H9 (cell line): Measurements from ENCODE around the gene BROX. TPM values are rescaled to one million over a fixed set of nuclear protein-coding genes. Genes with fewer than 3 reads are reported as not detected.

ENCODE experiments used
- DNase-seq: peaks from one replicate; pipeline ENCODE4 v3.0.0-alpha.2; 2017
- H2AFZ ChIP-seq: one replicate; pipeline ENCODE4 v1.6.1; 2013; ENCODE audit warnings: mild to moderate bottlenecking, low read length, control low read depth, moderate library complexity
- H2AK5ac ChIP-seq: 2 replicates; pipeline ENCODE4 v1.6.1; 2013; ENCODE audit warnings: low read length, control low read depth, mixed read lengths; ENCODE audit not compliant: insufficient read length
- H2BK120ac ChIP-seq: one replicate; pipeline ENCODE4 v1.6.1; 2013; ENCODE audit warnings: low read depth, mild to moderate bottlenecking, low read length, control low read depth, inconsistent platforms; ENCODE audit not compliant: poor library complexity, severe bottlenecking
- H2BK12ac ChIP-seq: 2 replicates; pipeline ENCODE4 v1.6.1; 2013; ENCODE audit warnings: low read length, control low read depth, mixed read lengths, low read depth; ENCODE audit not compliant: insufficient read length
- H2BK15ac ChIP-seq: 2 replicates; pipeline ENCODE4 v1.6.1; 2013; ENCODE audit warnings: low read depth, low read length, control low read depth
- H2BK20ac ChIP-seq: one replicate; pipeline ENCODE4 v1.6.1; 2013; ENCODE audit warnings: low read depth, mild to moderate bottlenecking, low read length, control low read depth, inconsistent platforms; ENCODE audit not compliant: poor library complexity, severe bottlenecking
- H2BK5ac ChIP-seq: 2 replicates; pipeline ENCODE4 v1.6.1; 2013; ENCODE audit warnings: low read length, control low read depth, mixed read lengths; ENCODE audit not compliant: insufficient read length
- H3K14ac ChIP-seq: 2 replicates; pipeline ENCODE4 v1.6.1; 2013; ENCODE audit warnings: low read length, control low read depth; ENCODE audit not compliant: insufficient read depth
- H3K18ac ChIP-seq: 2 replicates; pipeline ENCODE4 v1.6.1; 2013; ENCODE audit warnings: low read depth, mild to moderate bottlenecking, mixed read lengths, low read length, control low read depth; ENCODE audit not compliant: insufficient read length
- H3K23ac ChIP-seq: 2 replicates; pipeline ENCODE4 v1.6.1; 2013; ENCODE audit warnings: low read length, control low read depth, mixed read lengths, low read depth; ENCODE audit not compliant: insufficient read length
- H3K23me2 ChIP-seq: 2 replicates; pipeline ENCODE4 v1.6.1; 2013; ENCODE audit warnings: low read depth, mild to moderate bottlenecking, mixed read lengths, low read length, control low read depth; ENCODE audit not compliant: insufficient read length, poor library complexity, severe bottlenecking
- H3K27ac ChIP-seq: 2 replicates; pipeline ENCODE4 v1.5.1; 2013; ENCODE audit warnings: low read length, control low read depth, mixed read lengths, low read depth; ENCODE audit not compliant: insufficient read length
- H3K27me3 ChIP-seq: 2 replicates; pipeline ENCODE4 v1.6.1; 2013; ENCODE audit warnings: low read length, control low read depth, inconsistent platforms; ENCODE audit not compliant: insufficient read depth
- H3K4ac ChIP-seq: 2 replicates; pipeline ENCODE4 v1.6.1; 2013; ENCODE audit warnings: low read depth, mild to moderate bottlenecking, control low read depth, inconsistent platforms, low read length, moderate library complexity
- H3K4me1 ChIP-seq: 2 replicates; pipeline ENCODE4 v1.6.1; 2013; ENCODE audit warnings: low read length, control low read depth, inconsistent platforms; ENCODE audit not compliant: insufficient read depth
- H3K4me2 ChIP-seq: 2 replicates; pipeline ENCODE4 v1.6.1; 2013; ENCODE audit warnings: low read length, control low read depth, mixed read lengths; ENCODE audit not compliant: insufficient read length, insufficient read depth
- H3K56ac ChIP-seq: 2 replicates; pipeline ENCODE4 v1.6.1; 2013; ENCODE audit warnings: low read depth, mild to moderate bottlenecking, mixed read lengths, low read length, control low read depth; ENCODE audit not compliant: insufficient read length
- H3K79me1 ChIP-seq: 2 replicates; pipeline ENCODE4 v1.6.1; 2013; ENCODE audit warnings: low read depth, mild to moderate bottlenecking, moderate library complexity, low read length, control low read depth, inconsistent platforms; ENCODE audit not compliant: insufficient read depth, poor library complexity, severe bottlenecking
- H3K79me2 ChIP-seq: 2 replicates; pipeline ENCODE4 v1.6.1; 2013; ENCODE audit warnings: low read length, control low read depth, inconsistent platforms; ENCODE audit not compliant: insufficient read depth
- H3K9ac ChIP-seq: 2 replicates; pipeline ENCODE4 v1.6.1; 2013; ENCODE audit warnings: low read length, control low read depth, mixed read lengths; ENCODE audit not compliant: insufficient read length; ENCODE audit errors: extremely low read depth
- H3K9me3 ChIP-seq: one replicate; pipeline ENCODE4 v1.6.1; 2013; ENCODE audit warnings: low read depth, low read length, inconsistent platforms; ENCODE audit not compliant: control insufficient read depth
- H3T11ph ChIP-seq: one replicate; pipeline ENCODE4 v1.6.1; 2013; ENCODE audit warnings: mild to moderate bottlenecking, low read length, control low read depth, inconsistent platforms
- H4K20me1 ChIP-seq: one replicate; pipeline ENCODE4 v1.6.1; 2013; ENCODE audit not compliant: control insufficient read depth, insufficient read length, insufficient read depth
- H4K5ac ChIP-seq: 2 replicates; pipeline ENCODE4 v1.6.1; 2013; ENCODE audit warnings: low read depth, mild to moderate bottlenecking, mixed read lengths, low read length, control low read depth; ENCODE audit not compliant: insufficient read length
- H4K8ac ChIP-seq: replicated peaks from 2 replicates; pipeline ENCODE4 v1.6.1; 2013; ENCODE audit warnings: low read length, control low read depth, mixed read lengths, low read depth; ENCODE audit not compliant: insufficient read length
- H4K91ac ChIP-seq: 2 replicates; pipeline ENCODE4 v1.6.1; 2013; ENCODE audit warnings: low read depth, mild to moderate bottlenecking, moderate library complexity, mixed read lengths, low read length, control low read depth; ENCODE audit not compliant: insufficient read length
- H3K27ac Mint-ChIP-seq, 3 experiments: 2 replicates in 2 of 3; 3 replicates in 1 of 3; pipeline ENCODE4 v1.8.0; 2020 to 2021; ENCODE audit warnings: mixed read lengths in 3 of 3, mild to moderate bottlenecking in 1 of 3, moderate library complexity in 1 of 3
- H3K27me3 Mint-ChIP-seq: 2 replicates; pipeline ENCODE4 v1.8.0; 2021; ENCODE audit warnings: low read depth, mild to moderate bottlenecking, moderate library complexity, mixed read lengths
- H3K36me3 Mint-ChIP-seq, 3 experiments: 2 replicates in 2 of 3; 3 replicates in 1 of 3; pipeline ENCODE4 v1.8.0; 2020 to 2021; ENCODE audit warnings: low read depth in 3 of 3, mixed read lengths in 3 of 3; ENCODE audit not compliant: insufficient read depth in 1 of 3
- H3K4me1 Mint-ChIP-seq, 2 experiments: 2 replicates each; pipeline ENCODE4 v1.8.0; 2020; ENCODE audit warnings: mixed read lengths in 2 of 2
- H3K4me3 Mint-ChIP-seq, 2 experiments: 2 replicates in 1 of 2; 3 replicates in 1 of 2; pipeline ENCODE4 v1.8.0; 2020 to 2021; ENCODE audit warnings: mild to moderate bottlenecking in 2 of 2, mixed read lengths in 2 of 2, moderate library complexity in 1 of 2
- H3K9me3 Mint-ChIP-seq, 2 experiments: 2 replicates in 1 of 2; 3 replicates in 1 of 2; pipeline ENCODE4 v1.8.0; 2020; ENCODE audit warnings: mild to moderate bottlenecking in 2 of 2, mixed read lengths in 2 of 2, moderate library complexity in 1 of 2
- WGBS: extraction: QIAGEN DNeasy Blood & Tissue Kit; methylation state at CpG from one replicate; pipeline ENCODE4 v1.1.7; 2013; ENCODE audit warnings: missing lambda C conversion rate, low lambda C conversion rate, mixed read lengths; ENCODE audit not compliant: insufficient read length; ENCODE audit errors: extremely low coverage; 5-methylcytosine and 5-hydroxymethylcytosine counted together
- total RNA-seq: library from RNA; stranded (reverse); gene quantifications from 2 replicates; pipeline ENCODE4 v1.2.1, GENCODE V29; 2021
- TF ChIP-seq, protein P1 (sequence below): fragments of 200-600 bp; sonication (generic); conservative IDR thresholded peaks from 3 replicates; pipeline ENCODE4 v1.8.0; 2021; ENCODE audit warnings: antibody characterized with exemption, mild to moderate bottlenecking

The BROX gene
- total RNA-seq, 1 experiment from 2014 or later = 27.8 TPM

DNA sequence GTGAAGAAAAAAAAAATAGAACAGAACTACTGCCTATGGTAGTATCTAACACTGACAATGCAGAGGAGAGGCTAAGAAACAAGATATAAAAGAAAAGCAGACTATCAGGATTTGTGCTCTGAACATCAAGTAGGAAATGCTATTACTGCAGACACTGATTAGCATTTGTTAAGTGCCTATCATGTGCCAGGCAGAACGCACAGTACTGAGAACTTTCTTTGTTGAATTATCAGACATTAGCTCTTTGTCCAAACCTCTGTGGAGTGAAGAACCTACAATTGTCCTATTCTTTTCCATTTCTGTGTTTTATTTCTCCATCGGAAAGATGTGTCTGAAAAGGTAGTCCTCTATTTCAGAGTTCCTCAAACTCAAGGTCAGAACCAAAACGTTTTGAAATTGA lies 72.0 kb downstream of the BROX start:
- Histone ChIP-seq H2BK12ac (no peak overlapping the region), H3K18ac (no peak overlapping the region), H3K9ac (no peak overlapping the region), H3K27ac (no peak overlapping the region), H3K9me3 (no peaks in the 10 kb centered on the region), H2BK20ac (no peak overlapping the region), H3K4ac (no peak overlapping the region), H3K14ac (no peak overlapping the region), H2BK15ac (no peak overlapping the region), H3K27me3 (no peaks in the 10 kb centered on the region), H3T11ph (no peak overlapping the region), H4K20me1 (no peaks in the 10 kb centered on the region), H2AK5ac (no peak overlapping the region), H4K5ac (no peak overlapping the region), H2BK120ac (no peak overlapping the region), H3K79me2 (no peaks in the 10 kb centered on the region), H4K91ac (no peak overlapping the region), H3K23ac (no peak overlapping the region), H2BK5ac (no peak overlapping the region), H3K4me1 (no peaks in the 10 kb centered on the region), H3K56ac (no peak overlapping the region), H3K79me1 (no peaks in the 10 kb centered on the region), H2AFZ (no peak overlapping the region), H3K4me2 (no peak overlapping the region), H4K8ac (no peak overlapping the region), H3K23me2 (no peaks in the 10 kb centered on the region)
- Mint-ChIP-seq H3K27ac (no peak overlapping the region), H3K9me3 (no peaks in the 10 kb centered on the region), H3K4me1 (no peaks in the 10 kb centered on the region), H3K36me3 (no peaks in the 10 kb centered on the region), H3K27me3 (peaks cover 18% of the 10 kb centered on the region), H3K4me3 (no peak overlapping the region)
- no peak for DNase-seq
- no CpG with 5 or more reads among the region's 3 CpGs for WGBS
- TF ChIP-seq, protein P1, sequence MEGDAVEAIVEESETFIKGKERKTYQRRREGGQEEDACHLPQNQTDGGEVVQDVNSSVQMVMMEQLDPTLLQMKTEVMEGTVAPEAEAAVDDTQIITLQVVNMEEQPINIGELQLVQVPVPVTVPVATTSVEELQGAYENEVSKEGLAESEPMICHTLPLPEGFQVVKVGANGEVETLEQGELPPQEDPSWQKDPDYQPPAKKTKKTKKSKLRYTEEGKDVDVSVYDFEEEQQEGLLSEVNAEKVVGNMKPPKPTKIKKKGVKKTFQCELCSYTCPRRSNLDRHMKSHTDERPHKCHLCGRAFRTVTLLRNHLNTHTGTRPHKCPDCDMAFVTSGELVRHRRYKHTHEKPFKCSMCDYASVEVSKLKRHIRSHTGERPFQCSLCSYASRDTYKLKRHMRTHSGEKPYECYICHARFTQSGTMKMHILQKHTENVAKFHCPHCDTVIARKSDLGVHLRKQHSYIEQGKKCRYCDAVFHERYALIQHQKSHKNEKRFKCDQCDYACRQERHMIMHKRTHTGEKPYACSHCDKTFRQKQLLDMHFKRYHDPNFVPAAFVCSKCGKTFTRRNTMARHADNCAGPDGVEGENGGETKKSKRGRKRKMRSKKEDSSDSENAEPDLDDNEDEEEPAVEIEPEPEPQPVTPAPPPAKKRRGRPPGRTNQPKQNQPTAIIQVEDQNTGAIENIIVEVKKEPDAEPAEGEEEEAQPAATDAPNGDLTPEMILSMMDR = no peak

Other genes with a start within 250 kb of the BROX start
- gene HHIPL2, start 164.5 kb upstream of the BROX start, total RNA-seq = 0.15 and 0.39 TPM in 2 replicates
- gene TAF1A, start 122.6 kb upstream of the BROX start, total RNA-seq = 14.8 and 15.5 TPM in 2 replicates
- gene MIA3, start 94.5 kb upstream of the BROX start, total RNA-seq = 55.2 and 55.5 TPM in 2 replicates
- gene AIDA, start 73 bp upstream of the BROX start, total RNA-seq = 91.1 and 92.8 TPM in 2 replicates
- gene FAM177B, start 24.6 kb downstream of the BROX start, total RNA-seq = not detected in 2 replicates
- gene DISP1, start 102.5 kb downstream of the BROX start, total RNA-seq = 2.5 and 2.6 TPM in 2 replicates